BE2C (cell line): Measurements from ENCODE around the gene IRF6.

Experiments
- DNase-seq: peaks from one replicate; pipeline ENCODE4 v3.0.0-alpha.2; 2020
- H3K27me3 ChIP-seq: fragments of 250-450 bp; sonication (Bioruptor Pico); 2 replicates; pipeline ENCODE4 v1.5.1; 2020; ENCODE audit warnings: mild to moderate bottlenecking
- H3K36me3 ChIP-seq: fragments of 250-450 bp; sonication (Bioruptor Pico); 2 replicates; pipeline ENCODE4 v1.5.1; 2020; ENCODE audit warnings: mild to moderate bottlenecking
- H3K4me1 ChIP-seq: fragments of 250-450 bp; sonication (Bioruptor Pico); 2 replicates; pipeline ENCODE4 v1.5.1; 2020
- H3K4me3 ChIP-seq: 2 replicates; pipeline ENCODE4 v1.5.1; 2011; ENCODE audit warnings: low read depth, low read length
- H3K9me3 ChIP-seq: fragments of 250-450 bp; sonication (Bioruptor Pico); 2 replicates; pipeline ENCODE4 v1.5.1; 2020
- TF ChIP-seq, protein P1 (sequence below): IDR thresholded peaks from 2 replicates; pipeline ENCODE4 v1.5.1; 2012; ENCODE audit warnings: mild to moderate bottlenecking, low read depth, low read length

The IRF6 gene

DNA sequence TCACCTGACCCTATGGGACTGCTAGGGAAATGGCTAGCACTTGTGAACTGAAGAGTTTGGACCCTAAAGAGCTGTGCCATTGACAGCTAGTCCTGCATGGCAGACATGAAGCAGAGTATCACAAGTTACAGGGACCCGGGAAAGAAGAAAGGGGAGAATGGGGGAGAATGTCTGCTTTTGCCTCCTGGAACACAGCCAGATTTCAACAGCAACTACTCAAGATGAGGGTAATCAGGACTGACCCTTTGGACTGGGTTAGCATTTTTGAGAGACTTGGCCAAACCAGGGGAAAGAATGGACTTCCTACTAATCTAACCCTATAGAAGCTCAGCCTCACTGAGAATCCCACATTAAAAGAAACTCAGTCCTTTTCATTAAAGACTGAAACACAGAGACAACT lies 13.1 kb upstream of the IRF6 start:
- H3K4me1 ChIP-seq: peaks cover 9% of the 10 kb centered on the region
- DNase-seq: no peak
- H3K27me3 ChIP-seq: no peaks in the 10 kb centered on the region
- TF ChIP-seq, protein P1, sequence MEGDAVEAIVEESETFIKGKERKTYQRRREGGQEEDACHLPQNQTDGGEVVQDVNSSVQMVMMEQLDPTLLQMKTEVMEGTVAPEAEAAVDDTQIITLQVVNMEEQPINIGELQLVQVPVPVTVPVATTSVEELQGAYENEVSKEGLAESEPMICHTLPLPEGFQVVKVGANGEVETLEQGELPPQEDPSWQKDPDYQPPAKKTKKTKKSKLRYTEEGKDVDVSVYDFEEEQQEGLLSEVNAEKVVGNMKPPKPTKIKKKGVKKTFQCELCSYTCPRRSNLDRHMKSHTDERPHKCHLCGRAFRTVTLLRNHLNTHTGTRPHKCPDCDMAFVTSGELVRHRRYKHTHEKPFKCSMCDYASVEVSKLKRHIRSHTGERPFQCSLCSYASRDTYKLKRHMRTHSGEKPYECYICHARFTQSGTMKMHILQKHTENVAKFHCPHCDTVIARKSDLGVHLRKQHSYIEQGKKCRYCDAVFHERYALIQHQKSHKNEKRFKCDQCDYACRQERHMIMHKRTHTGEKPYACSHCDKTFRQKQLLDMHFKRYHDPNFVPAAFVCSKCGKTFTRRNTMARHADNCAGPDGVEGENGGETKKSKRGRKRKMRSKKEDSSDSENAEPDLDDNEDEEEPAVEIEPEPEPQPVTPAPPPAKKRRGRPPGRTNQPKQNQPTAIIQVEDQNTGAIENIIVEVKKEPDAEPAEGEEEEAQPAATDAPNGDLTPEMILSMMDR: no peak
- no peaks in the 10 kb centered on the region for H3K36me3 ChIP-seq
- H3K4me3 ChIP-seq: no peak overlapping the region
- no peaks in the 10 kb centered on the region for H3K9me3 ChIP-seq

DNA sequence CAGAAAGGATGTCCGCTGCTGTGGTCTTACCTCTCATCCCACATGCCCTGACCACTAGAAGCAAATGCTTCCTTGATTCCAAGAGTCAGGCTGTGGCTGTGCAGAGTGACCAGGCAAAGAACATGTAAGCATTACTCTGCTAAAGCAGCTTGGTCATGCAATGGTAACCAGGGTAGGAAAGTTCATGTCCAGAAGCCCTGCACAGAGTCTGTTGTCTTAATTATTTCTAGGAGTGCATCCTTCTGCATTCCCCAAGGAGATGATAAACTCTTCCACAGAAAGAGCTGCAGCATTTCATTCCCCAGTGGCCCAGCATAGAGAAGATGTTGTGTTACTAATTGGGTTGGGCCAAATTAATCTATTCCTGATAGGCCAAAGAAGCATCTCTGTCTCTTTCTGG lies 11.7 kb upstream of the IRF6 start:
- no peak overlapping the region for H3K4me3 ChIP-seq
- H3K36me3 ChIP-seq: no peaks in the 10 kb centered on the region
- TF ChIP-seq, protein P1: no peak
- no peaks in the 10 kb centered on the region for H3K27me3 ChIP-seq
- no peaks in the 10 kb centered on the region for H3K9me3 ChIP-seq
- no peak for DNase-seq
- H3K4me1 ChIP-seq: peaks cover 9% of the 10 kb centered on the region

DNA sequence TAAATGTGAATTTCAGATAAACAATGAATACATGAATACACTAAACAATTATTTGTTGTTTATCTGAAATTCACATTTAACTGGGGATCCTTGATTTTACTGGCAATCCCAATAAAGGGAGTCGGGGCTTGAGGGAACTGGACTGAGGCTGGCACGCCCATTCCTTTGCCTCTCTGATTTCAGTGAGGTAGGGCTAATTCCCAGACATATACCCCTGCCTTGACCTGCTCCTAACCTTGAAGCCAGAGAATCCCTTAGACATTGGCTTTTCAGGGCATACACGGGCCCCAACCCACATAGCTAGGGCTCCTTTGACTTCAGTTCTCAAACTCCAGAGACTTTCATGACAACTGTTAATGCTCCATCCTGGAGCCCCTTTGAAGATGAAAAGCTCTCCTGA lies 11.0 kb upstream of the IRF6 start:
- no peaks in the 10 kb centered on the region for H3K27me3 ChIP-seq
- H3K36me3 ChIP-seq: no peaks in the 10 kb centered on the region
- H3K4me1 ChIP-seq: peaks cover 9% of the 10 kb centered on the region
- no peak overlapping the region for H3K4me3 ChIP-seq
- TF ChIP-seq, protein P1: no peak
- no peak for DNase-seq
- H3K9me3 ChIP-seq: no peaks in the 10 kb centered on the region

DNA sequence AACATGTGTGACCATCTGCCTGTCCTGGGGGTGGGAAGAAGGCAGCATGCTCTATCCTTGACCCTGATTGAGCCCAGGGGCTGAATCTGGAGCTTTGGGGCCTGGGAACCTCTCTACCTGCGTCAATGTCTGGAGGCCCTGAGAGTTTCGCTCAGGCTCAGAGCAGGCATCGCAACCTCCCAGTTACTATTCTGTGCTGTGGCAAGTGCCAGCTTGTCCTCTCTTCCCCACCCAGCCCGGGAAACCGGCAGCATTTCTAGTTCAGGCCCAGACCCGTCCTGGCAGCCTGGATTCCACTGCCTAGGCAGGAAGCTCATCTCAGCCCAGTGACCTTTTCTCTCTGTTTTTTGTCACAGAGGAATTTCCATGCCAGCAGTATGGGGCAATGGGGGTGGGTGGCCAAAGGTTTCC lies 10.0 kb upstream of the IRF6 start:
- Histone ChIP-seq H3K9me3 (no peaks in the 10 kb centered on the region), H3K4me1 (peaks cover 14% of the 10 kb centered on the region), H3K27me3 (no peaks in the 10 kb centered on the region), H3K36me3 (no peaks in the 10 kb centered on the region), H3K4me3 (no peak overlapping the region)
- TF ChIP-seq, protein P1: no peak
- DNase-seq: no peak

DNA sequence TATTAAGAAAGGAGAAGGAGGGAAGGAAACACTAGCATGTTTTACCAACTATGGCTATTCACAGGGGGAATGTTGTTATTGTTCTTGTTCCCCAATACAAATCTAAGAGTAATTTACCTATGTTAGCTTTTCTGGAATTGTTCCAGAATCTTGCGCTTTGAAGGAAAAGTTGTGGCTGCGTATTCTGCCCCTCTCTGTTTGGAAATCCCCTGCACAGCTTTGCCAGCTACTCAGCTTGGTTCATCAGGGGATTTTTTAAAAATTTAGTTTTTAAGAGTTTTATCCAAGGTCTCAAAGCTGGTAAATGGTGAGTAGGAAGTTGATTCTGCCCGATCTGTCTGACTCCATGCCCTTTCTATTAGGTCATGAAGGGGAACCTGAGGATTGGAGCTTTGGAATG lies 9.5 kb upstream of the IRF6 start:
- H3K36me3 ChIP-seq: no peaks in the 10 kb centered on the region
- no peak overlapping the region for H3K4me3 ChIP-seq
- no peak for DNase-seq
- peaks cover 19% of the 10 kb centered on the region for H3K4me1 ChIP-seq
- H3K9me3 ChIP-seq: no peaks in the 10 kb centered on the region
- H3K27me3 ChIP-seq: no peaks in the 10 kb centered on the region
- TF ChIP-seq, protein P1: no peak

DNA sequence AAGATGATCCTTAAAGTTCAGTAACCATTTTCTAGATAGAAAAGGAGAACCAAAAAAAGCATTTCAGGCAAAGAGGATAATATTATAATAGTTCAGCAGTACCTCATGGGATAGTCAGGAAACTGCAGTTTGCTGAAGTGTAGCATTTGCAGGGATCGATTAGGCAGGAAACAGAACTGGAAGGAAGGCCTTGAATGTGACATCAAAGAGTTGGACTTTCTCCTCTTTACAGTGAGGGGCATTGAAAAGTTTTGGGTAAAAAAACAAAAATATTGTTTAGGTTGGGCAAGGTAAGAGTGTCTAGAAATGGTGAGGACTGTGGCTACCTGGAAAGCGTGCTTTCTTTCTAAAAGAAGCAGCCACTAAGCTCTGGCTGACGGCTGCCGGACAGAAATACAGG lies 8.0 kb upstream of the IRF6 start:
- TF ChIP-seq, protein P1: no peak
- Histone ChIP-seq H3K27me3 (no peaks in the 10 kb centered on the region), H3K36me3 (no peaks in the 10 kb centered on the region), H3K9me3 (no peaks in the 10 kb centered on the region), H3K4me1 (peaks cover 22% of the 10 kb centered on the region), H3K4me3 (no peak overlapping the region)
- no peak for DNase-seq
